Heart right ventricle (tissue), 16 donors: ENCODE results near the gene ALPL. TPM values are rescaled to one million over a fixed set of nuclear protein-coding genes. Genes with fewer than 3 reads are reported as not detected.

ENCODE experiments used
- ATAC-seq, 8 donors: fragments of 200-7000 bp; cut with Tn5 transposase; one replicate each; pipeline ENCODE4 v1.9.1; 2020; ENCODE audit warnings: mild to moderate bottlenecking in 8 of 8, moderate library complexity in 8 of 8, moderate number of reproducible peaks in 1 of 8
- DNase-seq, 2 donors: peaks; one replicate each; pipeline ENCODE4 v3.0.0-alpha.2; 2020
- H3K27ac ChIP-seq, 10 donors: fragments of 200-600 bp; sonication (generic) in 2 of 10; one replicate each; pipeline versions ENCODE4 v1.5.0 to v1.8.0; 2020 to 2022; ENCODE audit warnings: mild to moderate bottlenecking in 3 of 10
- H3K27me3 ChIP-seq, 7 donors: fragments of 200-600 bp; one replicate each; pipeline ENCODE4 v1.8.0; 2021 to 2022; ENCODE audit warnings: mild to moderate bottlenecking in 2 of 7
- H3K36me3 ChIP-seq, 9 donors: fragments of 200-600 bp; sonication (generic) in 1 of 9; one replicate each; pipeline versions ENCODE4 v1.5.0 to v1.8.0; 2020 to 2022; ENCODE audit warnings: mild to moderate bottlenecking in 2 of 9
- H3K4me1 ChIP-seq, 9 donors: fragments of 200-600 bp; sonication (generic) in 1 of 9; one replicate each; pipeline versions ENCODE4 v1.5.0 to v1.8.0; 2020 to 2022; ENCODE audit warnings: mild to moderate bottlenecking in 4 of 9
- H3K4me3 ChIP-seq, 10 donors: fragments of 200-600 bp; sonication (generic) in 2 of 10; one replicate each; pipeline versions ENCODE4 v1.5.0 to v1.8.0; 2020 to 2022; ENCODE audit warnings: mild to moderate bottlenecking in 7 of 10, moderate library complexity in 2 of 10
- H3K9me3 ChIP-seq, 11 donors: fragments of 200-600 bp in 10 of 11; sonication (generic) in 2 of 11; one replicate each; pipeline versions ENCODE4 v1.5.0 to v1.8.0; 2013 to 2022; ENCODE audit warnings: mild to moderate bottlenecking in 2 of 11, control low read depth in 1 of 11, moderate library complexity in 1 of 11
- WGBS, 2 donors: extraction: QIAGEN DNeasy Blood & Tissue Kit; methylation state at CpG; one replicate each; pipeline ENCODE4 v1.1.7; 2013; ENCODE audit warnings: inconsistent platforms in 1 of 2; 5-methylcytosine and 5-hydroxymethylcytosine counted together
- intact Hi-C, 10 donors: fragments of 100-400 bp; cut with DNase I; formaldehyde crosslinking; loops; one replicate each; pipeline versions ENCODE4 v1.11.1 to v1.14.2; 2022
- polyA plus RNA-seq, 2 donors: library from polyadenylated mRNA; stranded (reverse); fragments of 200-250 nt; gene quantifications; one replicate each; pipeline ENCODE4 v1.2.3, GENCODE V29; 2013
- total RNA-seq, 10 donors: library from RNA; stranded (reverse); fragmentation: NEBNext Ultra II Directional in 3 of 10; extraction: Animal tissue kit (Norgen Biotek cat#: 25700) in 3 of 10; gene quantifications; one replicate each; pipeline versions ENCODE4 v1.2.1 to v1.2.4, GENCODE V29; 2021 to 2023
- TF ChIP-seq, protein P1 (sequence below), 9 donors: fragments of 200-600 bp; sonication (generic) in 2 of 9; IDR thresholded peaks; one replicate each; pipeline versions ENCODE4 v1.5.0 to v1.8.0; 2021 to 2022; ENCODE audit warnings: antibody characterized with exemption in 9 of 9, mild to moderate bottlenecking in 5 of 9, moderate library complexity in 1 of 9
- donor health status: Arrhythmogenic right ventricular cardiomyopathy.
- donor health status: ischemic (EF 13 %, LVEDD 7.1; RV severe dilation, severe dysfunction).
- donor health status: healthy with polysubstance abuse.
- donor health status: DM: no; HTN: yes; CAD: no.
- donor health status: DM: no; HTN: no; CAD: no.
- donor health status: ischemic (EF 25% LVEDD 6.9; RV normal size, moderate dysfunction).
- donor health status: ischemic (EF 25% LVEDD 5.7; RV mildly dilated, moderate dysfunction).
- donor health status: healthy.
- donor health status: DM: yes; HTN: yes; CAD: no.
- donor health status: Ischemic cardiomyopathy.
- donor health status: ischemic (EF 35%, LVEDD 5.7; RV mildly dilated, moderate dysfunction).
- donor health status: nonischemic (EF 11% LVEDD 7.7; RV severe dilation, severe dysfunction).
- donor health status: DM: yes; HTN: yes; CAD: no.
- donor health status: PGD.
- donor health status: ischemic (EF 29% LVEDD 5.4; RV normal size, mild dysfunction).
- donor health status: nonischemic (EF 23%, LVEDD 6.1; RV moderate dilation, normal function).

ALPL gene
- total and polyA plus RNA-seq, 12 donors = 7.1 to 21.1 (median 9.3) TPM

DNA sequence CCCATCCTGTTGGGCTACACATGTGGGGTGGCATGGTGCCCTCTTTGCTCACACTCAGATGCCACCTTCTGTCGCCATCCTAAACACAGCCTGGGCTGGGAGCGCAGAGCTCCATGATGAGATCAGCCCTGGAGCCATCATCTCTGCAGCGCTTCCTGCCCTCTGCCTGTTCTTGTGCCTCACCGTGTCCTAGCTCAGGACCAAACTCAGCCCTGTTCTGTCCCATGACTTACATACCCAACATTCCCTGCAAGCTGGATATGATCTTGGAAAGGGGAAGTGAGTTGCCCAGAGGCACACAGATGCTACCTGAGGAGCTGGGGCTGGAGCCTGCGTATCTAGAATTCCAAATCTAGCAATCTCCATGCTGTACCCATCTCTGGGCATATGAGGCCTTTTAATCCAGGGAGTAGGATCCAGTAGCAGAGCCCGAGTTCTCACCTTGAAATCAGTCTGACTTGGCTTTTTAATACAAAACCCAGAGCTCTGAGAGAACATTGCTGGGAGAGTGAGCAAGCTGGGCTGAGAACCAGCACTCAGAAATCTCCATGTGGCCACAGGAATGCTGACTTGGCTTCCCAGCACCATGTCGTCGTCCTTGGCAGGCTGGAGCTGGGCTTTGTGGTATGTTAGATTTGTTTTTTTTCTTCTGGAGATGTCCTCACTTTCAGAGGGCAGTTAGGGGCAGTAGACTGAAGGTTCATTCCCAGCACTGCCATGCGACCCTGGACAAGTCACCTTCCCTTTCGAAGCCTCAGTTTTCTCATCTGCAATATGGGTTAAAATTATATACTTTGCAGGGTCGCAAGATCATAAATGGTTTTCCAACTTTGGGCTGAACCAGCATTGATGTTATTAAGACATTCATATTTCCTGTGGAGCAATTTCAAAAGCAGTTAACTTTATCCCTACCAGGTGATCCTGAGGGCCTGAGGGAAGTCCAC is 2.6 kb downstream of the ALPL start:
- 65 to 71% methylated on average over 11 of the region's 11 CpGs for WGBS, 2 donors
- TF ChIP-seq, protein P1, sequence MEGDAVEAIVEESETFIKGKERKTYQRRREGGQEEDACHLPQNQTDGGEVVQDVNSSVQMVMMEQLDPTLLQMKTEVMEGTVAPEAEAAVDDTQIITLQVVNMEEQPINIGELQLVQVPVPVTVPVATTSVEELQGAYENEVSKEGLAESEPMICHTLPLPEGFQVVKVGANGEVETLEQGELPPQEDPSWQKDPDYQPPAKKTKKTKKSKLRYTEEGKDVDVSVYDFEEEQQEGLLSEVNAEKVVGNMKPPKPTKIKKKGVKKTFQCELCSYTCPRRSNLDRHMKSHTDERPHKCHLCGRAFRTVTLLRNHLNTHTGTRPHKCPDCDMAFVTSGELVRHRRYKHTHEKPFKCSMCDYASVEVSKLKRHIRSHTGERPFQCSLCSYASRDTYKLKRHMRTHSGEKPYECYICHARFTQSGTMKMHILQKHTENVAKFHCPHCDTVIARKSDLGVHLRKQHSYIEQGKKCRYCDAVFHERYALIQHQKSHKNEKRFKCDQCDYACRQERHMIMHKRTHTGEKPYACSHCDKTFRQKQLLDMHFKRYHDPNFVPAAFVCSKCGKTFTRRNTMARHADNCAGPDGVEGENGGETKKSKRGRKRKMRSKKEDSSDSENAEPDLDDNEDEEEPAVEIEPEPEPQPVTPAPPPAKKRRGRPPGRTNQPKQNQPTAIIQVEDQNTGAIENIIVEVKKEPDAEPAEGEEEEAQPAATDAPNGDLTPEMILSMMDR (IDR thresholded peaks at IDR 0.05) = no peak
- Histone ChIP-seq H3K4me3 (peak overlapping the region in 1 of 10 donors; percentile 52), H3K9me3 (no peaks in the 10 kb centered on the region), H3K27me3 (peaks cover 0 to 42% (median 17%) of the 10 kb centered on the region in 7 donors), H3K36me3 (no peaks in the 10 kb centered on the region), H3K27ac (peak overlapping the region in 6 of 10 donors; percentile 17 to 54 (median 35)), H3K4me1 (peaks cover 10 to 43% (median 23%) of the 10 kb centered on the region in 9 donors)
- peak in 7 of 8 donors; percentile 30 to 74 (median 61) for ATAC-seq
- peak; percentile 49 to 56 for DNase-seq
- intact Hi-C loops = loop anchor here in 7 of 10 donors (1.0 to 10.0 kb wide), 6 partner anchors 58 to 145 kb away; no protein-coding TSS in a partner anchor

DNA sequence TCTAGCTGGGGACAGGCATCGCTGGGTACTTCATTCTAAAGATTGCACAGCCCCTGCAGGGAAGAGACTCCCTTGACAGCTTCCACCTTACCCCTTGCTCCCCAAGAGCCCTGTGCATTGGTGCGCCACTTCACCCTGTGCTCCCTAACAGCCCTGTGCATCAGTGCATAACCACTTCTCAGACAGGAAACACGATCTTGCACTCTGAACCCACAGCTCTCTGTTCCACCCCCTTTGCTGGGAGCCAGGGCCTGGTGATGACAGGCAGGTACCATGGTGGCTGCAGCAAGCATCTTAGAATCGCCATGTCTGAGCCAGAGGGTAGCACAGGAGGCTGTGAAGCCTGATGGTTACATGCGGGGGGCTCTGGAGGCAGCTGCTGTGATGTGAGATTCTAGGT is 5.0 kb downstream of the ALPL start:
- H3K9me3 ChIP-seq = no peaks in the 10 kb centered on the region
- H3K27ac ChIP-seq = no peak overlapping the region
- no peak overlapping the region for H3K4me3 ChIP-seq
- intact Hi-C loops = loop anchor here in 6 of 10 donors (5.0 to 10.0 kb wide), 5 partner anchors 58 to 143 kb away; no protein-coding TSS in a partner anchor
- WGBS, 2 donors = 88 to 89% methylated on average over 5 of the region's 5 CpGs
- H3K36me3 ChIP-seq = no peaks in the 10 kb centered on the region
- H3K27me3 ChIP-seq = peaks cover 0 to 18% (median 7%) of the 10 kb centered on the region in 7 donors
- no peak for ATAC-seq
- H3K4me1 ChIP-seq = peaks cover 10 to 30% (median 18%) of the 10 kb centered on the region in 9 donors
- DNase-seq = no peak
- TF ChIP-seq, protein P1 (IDR thresholded peaks at IDR 0.05) = no peak

- TF ChIP-seq, protein P1 (IDR thresholded peaks at IDR 0.05) = no peak
- H3K27ac ChIP-seq = no peak overlapping the region
- DNase-seq (no peak), ATAC-seq (no peak)
- WGBS, 2 donors = 84 to 91% methylated on average over 3 of the region's 3 CpGs
- H3K4me1 ChIP-seq = peaks cover 0 to 3% (median 0%) of the 10 kb centered on the region in 9 donors
- H3K9me3 ChIP-seq = no peaks in the 10 kb centered on the region
- intact Hi-C loops = loop anchor here in 3 of 10 donors (10.0 kb wide), 2 partner anchors 128 to 138 kb away; no protein-coding TSS in a partner anchor
- no peak overlapping the region for H3K4me3 ChIP-seq
- no peaks in the 10 kb centered on the region for H3K36me3 ChIP-seq
- H3K27me3 ChIP-seq = no peaks in the 10 kb centered on the region
These were observed 8.0 kb downstream of the ALPL start for GRCh38 chr1:21517161-21517589.

- H3K9me3 ChIP-seq = no peaks in the 10 kb centered on the region
- no peak overlapping the region for H3K4me3 ChIP-seq
- ATAC-seq (no peak), DNase-seq (no peak)
- WGBS, 2 donors = 83 to 91% methylated on average over 13 of the region's 13 CpGs
- no peak overlapping the region for H3K27ac ChIP-seq
- TF ChIP-seq, protein P1 (IDR thresholded peaks at IDR 0.05) = no peak
- no peaks in the 10 kb centered on the region for H3K4me1 ChIP-seq
- no peaks in the 10 kb centered on the region for H3K27me3 ChIP-seq
- intact Hi-C loops = loop anchor here in 3 of 10 donors (10.0 kb wide), 2 partner anchors 127 to 137 kb away; no protein-coding TSS in a partner anchor
- H3K36me3 ChIP-seq = no peaks in the 10 kb centered on the region
These were observed 8.6 kb downstream of the ALPL start for GRCh38 chr1:21517660-21518480.
